GM19328 (cell line): ENCODE measurements around the gene BABAM2.

Source experiments
- ATAC-seq: cut with Tn5 transposase; IDR thresholded peaks from one replicate; pipeline ENCODE4 v1.9.1; 2021; ENCODE audit warnings: mild to moderate bottlenecking, moderate library complexity; ENCODE audit not compliant: unreplicated experiment

BABAM2 gene

GRCh38 chr2:28270456-28271152 lies 380.1 kb downstream of the BABAM2 start:
- no peak for ATAC-seq

- no peak for ATAC-seq
Observed at GRCh38 chr2:28271231-28271918, 380.8 kb downstream of the BABAM2 start.

GRCh38 chr2:28271919-28272250 lies 381.4 kb downstream of the BABAM2 start:
- ATAC-seq = no peak

DNA sequence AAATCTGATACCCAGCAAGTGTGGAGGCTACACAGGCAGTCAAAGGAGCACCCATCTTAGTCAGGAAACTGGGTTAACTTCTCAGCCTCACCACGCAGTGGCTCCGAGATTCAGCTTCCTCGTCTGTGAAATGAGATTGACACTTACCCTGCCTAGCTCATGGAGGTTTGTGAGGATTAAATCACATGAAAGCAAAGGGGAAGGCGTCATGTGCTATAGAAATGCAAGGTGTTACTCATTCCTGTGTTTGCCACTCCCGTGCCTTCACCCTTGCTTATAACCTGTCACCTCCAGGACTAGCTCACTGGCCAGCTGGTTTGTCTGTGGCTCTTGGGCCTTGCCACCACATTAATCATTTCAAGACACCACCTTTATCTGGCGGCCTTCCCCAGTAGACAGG lies 383.2 kb downstream of the BABAM2 start:
- ATAC-seq = no peak

DNA sequence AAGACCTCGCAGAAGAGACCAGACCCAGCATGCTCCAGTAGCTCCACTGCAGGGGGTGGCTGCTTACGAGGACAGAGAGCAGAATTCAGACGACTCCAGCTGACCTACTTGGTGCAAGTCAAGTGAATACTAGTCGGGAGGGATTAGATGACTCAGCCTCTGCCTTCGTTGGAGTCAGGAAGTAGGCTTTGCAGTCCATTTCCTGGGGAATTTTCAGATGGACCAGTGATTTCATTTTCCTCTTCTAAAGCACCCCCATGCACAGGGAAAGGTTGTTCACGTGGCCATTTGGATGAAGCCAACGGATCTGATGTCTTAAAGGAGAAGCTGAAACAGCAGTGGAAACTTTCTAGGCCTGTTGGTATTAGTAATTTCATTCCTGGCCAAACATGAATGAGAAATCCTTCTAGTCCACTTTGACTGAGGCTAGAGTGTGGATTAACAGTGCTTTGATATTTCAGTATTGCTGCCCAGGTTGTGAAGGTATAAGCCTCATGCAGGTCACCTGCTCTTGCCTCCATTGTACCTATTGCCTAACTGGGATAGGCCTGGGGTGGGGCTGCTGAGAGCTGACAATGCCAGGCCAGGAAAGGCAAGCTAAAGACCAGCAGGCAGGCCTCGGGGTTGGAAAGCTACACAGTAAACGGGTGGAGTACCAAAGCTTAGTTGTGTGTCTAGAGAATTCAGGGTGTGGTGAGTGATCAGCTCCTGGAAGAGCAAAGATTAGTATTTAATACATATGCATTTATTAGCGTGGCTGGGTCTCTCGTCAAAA lies 384.6 kb downstream of the BABAM2 start:
- no peak for ATAC-seq

- no peak for ATAC-seq
Observed at GRCh38 chr2:28276076-28276618, 385.6 kb downstream of the BABAM2 start.

DNA sequence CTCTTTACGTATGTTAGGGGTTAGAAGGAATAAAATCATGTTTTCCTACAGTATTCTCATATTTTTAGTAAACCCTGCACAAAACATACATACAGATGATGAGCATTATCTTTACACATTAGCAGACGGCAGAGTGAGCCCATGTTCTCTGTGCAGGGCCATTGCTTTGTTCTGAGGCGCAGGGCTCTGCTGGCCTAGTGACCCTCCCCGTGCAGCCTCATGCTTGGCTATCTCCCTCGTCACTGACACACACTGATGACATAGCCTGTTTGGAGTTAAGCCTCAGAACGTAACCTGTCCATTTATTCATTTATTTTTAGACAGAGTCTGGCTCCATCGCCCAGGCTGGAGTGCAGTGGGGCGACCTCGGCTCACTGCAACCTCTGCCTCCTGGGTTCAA lies 386.3 kb downstream of the BABAM2 start:
- no peak for ATAC-seq

- no peak for ATAC-seq
Observed at GRCh38 chr2:28277466-28277865, 386.9 kb downstream of the BABAM2 start.

GRCh38 chr2:28279371-28279770 lies 388.8 kb downstream of the BABAM2 start:
- no peak for ATAC-seq

DNA sequence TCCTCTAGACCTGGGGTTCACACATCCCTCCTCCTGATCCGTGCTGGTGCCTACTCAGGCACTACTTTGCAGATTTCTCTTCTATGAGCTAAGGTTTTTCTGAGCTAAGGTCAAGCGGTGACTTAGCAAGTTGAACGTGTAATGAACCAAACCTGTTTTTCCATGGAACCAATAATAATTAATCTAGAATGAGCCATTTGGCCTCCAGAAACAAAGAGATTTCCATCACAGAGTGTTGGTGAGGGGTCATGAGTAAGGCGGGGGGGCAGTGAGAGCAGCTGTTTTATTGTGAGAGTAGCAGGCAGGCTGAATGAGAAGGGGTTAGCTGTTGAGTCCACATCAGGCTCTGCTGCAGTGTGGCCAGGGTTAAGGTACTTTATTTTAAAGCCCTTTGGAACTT lies 390.1 kb downstream of the BABAM2 start:
- no peak for ATAC-seq

DNA sequence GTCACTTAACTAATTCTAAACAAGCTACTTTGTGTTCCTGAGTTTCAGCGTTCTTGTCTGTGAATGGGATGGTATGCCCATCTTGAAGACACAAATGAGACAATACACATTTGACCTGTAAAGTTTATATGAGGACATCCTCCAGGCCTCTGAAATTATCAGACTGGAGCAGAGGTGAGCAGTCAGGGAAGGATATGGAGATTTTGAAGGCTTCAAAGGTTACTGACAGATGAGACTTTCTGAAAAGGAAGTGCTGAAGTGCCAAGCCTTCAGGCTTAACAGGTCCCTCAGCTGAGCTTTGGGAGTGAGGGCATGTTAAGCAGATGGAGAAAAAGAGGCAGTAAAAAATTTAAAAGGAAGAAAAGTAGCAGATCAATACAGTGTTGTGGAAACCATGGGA lies 391.2 kb downstream of the BABAM2 start:
- ATAC-seq = no peak

GRCh38 chr2:28282248-28282647 lies 391.7 kb downstream of the BABAM2 start:
- no peak for ATAC-seq

DNA sequence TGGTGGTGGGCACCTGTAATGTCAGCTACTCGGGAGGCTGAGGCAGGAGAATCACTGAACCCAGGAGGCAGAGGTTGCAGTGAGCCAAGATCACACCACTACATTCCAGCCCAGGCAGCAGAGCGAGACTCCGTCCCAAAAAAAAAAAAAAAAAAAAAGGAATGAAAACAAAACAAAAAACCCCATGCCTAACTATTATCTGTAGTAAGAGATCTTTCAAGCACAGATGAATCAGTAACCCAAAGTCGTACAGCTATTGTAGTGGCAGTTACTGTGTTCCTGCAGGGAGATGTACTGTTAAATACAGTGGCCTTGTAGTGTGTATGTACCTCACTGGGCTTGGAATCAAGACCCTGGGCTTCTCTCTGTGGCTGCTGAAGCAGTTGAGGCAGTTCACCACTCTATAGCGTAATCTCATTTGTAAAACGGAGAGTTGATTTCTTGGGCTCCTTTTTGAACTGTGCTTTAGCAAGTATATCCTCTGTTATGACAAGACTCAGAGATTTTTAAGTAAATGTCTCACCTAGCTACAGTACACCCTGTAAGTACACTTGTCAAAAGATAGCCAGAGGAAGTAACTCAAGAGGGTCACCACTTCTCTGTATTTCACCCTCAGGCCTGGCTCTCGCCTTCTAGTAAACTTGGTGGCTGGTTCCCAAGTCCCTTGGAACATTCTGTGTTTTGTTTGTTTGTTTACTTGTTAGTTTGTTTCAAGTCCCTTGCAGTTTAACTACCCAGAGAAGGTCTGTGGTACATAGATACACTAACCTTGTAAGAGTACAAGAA lies 392.5 kb downstream of the BABAM2 start:
- ATAC-seq = no peak

DNA sequence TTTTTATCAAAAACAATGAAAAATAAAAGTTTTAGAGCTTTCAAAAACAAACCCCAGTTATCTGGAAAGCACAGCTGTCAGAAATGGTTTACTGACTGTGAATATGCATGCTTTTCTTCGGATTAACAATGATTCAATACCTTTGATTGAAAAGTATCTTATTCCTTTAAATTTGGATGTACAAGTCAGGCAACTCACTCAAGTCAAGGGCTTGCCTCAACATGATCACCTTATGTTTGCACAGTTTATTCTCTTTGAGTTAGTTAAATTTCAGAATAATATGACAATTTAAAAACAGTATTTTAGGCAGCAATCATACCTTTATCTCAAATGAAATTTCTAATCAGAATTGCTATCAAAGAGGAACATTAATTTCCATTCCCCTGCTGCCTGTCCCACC lies 393.3 kb downstream of the BABAM2 start:
- no peak for ATAC-seq

DNA sequence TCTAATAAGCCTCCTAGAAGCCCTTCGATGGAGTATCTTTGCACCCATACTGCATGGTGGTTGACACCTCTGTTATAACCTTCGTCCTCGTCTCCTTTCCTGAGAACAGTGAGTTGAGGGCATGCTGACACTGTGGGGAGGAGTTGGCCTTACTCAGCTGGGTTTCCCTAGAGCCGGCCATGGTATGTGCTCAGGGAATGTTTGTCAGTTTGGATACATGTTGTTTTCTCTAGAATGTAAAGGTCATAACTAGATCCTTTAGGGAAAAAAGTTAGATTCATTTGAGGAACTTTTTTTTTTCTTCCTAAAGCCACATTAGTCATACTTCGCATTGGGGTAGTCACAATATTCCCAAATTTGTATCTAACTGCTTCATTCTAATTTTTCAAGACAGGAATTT lies 396.1 kb downstream of the BABAM2 start:
- no peak for ATAC-seq

DNA sequence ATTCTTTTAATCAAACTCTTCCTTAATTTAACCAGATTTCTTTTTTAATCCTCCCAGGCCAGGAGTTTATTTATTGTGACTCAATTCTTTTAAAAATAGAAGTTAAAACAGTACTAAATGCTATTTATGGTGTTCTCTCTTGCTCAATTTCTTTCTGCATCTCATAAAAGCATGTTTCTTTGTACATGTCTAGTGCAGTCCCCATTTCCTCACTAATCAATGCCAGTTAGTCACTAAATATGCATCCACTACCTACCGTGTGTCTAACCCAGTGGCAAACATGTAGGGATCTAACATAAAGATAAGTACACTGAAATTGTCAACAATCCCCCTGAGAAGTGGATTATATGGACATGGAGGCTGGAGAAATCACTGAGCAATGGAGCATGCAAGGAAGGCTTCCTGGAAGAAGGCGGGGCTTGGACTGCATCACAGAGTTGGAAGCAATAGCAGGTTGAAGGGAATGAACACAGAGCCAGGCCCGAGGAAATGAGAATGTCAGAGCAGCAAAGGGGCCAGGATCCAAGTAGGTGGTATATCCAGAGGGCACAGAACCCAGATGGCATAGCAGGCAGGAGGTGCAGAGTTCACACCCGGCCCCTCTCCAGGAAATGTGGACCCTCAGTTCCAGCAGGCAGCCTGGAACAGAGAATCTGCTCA lies 396.9 kb downstream of the BABAM2 start:
- no peak for ATAC-seq

GRCh38 chr2:28288620-28289019 lies 398.1 kb downstream of the BABAM2 start:
- no peak for ATAC-seq

- ATAC-seq = no peak
Observed at GRCh38 chr2:28291811-28292440, 401.4 kb downstream of the BABAM2 start.

- no peak for ATAC-seq
Observed at GRCh38 chr2:28292491-28292890, 402.0 kb downstream of the BABAM2 start.

DNA sequence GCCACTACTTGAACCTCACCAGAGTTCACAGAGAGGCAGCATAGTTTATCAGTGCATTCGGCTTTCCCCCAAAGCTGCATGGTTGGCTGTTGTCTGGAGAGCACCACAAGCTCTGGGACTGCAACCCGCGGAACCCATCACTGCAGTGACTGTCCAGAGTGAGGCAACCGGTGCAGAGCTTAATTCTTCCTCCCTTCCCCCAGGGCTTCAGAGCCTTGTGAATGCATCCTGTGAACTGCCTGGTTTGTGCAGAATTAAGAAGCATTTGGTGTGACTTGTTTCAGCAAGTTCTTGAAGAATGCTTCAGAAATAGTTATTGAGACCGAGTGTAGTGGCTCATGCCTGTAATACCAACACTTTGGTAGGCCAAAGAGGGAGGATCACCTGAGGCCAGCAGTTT lies 402.9 kb downstream of the BABAM2 start:
- ATAC-seq = no peak
